Thyroid gland (tissue), 4 donors: ENCODE data around the gene DNAJC17.

Source experiments
- CTCF ChIP-seq, 6 experiments: fragments of 200-600 bp in 3 of 6; fragments of 450-650 bp in 3 of 6; sonication (generic) in 3 of 6; IDR thresholded peaks; one replicate each; pipeline ENCODE4 v1.5.1; 2016 to 2019; ENCODE audit warnings: antibody characterized with exemption in 6 of 6, mild to moderate bottlenecking in 2 of 6, inconsistent platforms in 1 of 6, moderate library complexity in 1 of 6
- POLR2A ChIP-seq, 2 donors: fragments of 450-650 bp; IDR thresholded peaks; one replicate each; pipeline ENCODE4 v1.6.1; 2017; ENCODE audit warnings: antibody characterized with exemption in 2 of 2, mild to moderate bottlenecking in 2 of 2, moderate library complexity in 1 of 2

DNA sequence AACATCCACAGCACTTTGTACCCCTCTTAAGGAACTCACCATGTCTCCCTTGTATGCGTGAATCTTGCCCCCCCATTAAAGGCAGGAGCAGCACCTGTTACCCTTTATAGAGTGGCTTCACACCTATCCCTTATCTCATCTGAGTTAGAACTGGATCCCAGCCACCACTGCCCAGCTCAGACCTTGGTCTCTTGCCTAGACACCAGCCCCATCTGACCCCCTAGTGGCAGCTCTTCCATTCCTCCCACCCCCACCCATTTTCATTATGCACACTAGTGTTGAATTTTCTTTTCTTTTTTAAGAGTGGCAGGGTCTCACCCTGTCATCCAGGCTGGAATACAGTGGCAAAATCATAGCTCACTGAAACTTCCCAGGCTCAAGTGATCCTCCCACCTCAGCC is 3.6 kb downstream of the DNAJC17 start:
- TF ChIP-seq CTCF (IDR thresholded peaks at IDR 0.05) (no peak), POLR2A (IDR thresholded peaks at IDR 0.05) (no peak)
